ENCODE results near the gene HMMR.
"Not testable (repeated sequence)": the region's sequence is repeated elsewhere in the genome, so short reads cannot be mapped to it uniquely, and the experiment has no call there.

HMMR gene

DNA sequence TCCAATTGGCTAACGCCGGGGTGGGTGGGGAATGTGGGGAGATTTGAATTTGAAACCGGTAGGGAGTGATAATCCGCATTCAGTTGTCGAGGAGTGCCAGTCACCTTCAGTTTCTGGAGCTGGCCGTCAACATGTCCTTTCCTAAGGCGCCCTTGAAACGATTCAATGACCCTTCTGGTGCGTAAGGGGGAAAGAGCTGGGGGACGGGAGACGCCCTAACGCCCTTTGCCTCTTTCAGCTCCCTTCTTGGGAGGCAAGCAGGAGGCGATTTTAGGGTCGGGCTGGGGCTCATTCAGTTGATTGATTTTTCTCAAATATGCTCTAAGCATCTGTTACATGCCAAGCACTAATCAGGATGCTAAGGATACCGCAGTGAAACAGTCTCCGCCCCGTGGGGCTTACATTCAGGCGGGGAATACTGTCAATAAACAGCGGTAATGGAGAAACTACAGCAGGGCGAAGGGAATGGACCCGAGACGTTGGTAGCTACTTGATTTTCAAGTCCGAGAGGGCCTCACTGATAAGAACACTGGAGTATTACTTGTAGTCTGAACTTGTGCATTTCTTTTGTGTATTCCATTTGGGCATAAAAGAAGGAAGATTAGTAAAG is at the start of gene HMMR:
HMMR (plus strand) TSS at position 71 of the 610 bp plus-strand sequence; CDS start at position 132, 61 bp downstream.
- DNase-seq = peak; percentile 5

DNA sequence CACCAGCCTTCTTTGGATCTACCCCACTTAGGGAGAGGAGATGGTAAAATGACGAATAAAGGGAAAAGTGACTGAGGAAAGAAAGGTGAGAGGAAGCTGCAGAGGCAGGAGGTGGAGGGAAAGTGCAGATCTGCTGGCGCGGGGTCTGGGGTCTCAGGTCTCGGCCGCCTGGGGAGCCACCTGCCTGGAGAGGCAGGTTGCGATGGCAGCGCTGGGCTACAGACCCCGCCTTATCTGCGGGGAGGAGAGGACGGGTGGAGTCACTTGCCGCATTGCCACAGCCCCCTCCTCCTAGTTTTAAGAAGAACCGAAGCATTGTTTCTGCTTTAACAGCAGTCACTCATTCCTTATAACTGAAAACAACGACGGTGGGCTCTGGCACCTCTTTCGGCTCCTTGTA is 44.8 kb upstream of the HMMR start:
- not testable (repeated sequence) for DNase-seq

DNA sequence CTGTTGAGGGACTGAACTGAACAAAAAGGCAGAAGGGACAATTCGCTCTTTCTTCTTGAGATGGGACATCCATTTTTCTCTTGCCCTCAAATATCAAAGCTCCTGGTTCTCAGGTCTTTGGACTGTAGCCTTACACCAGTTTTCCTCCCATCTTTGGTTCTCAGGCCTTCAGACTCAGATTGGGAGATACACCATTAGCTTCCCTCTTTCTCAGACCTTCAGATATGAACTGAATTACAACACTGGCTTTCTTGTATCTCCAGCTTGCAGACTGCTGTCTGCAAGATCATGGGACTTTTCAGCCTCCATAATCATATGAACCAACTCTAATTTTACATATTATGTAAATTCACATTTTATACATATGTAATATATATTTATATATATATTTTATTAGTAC is 35.6 kb upstream of the HMMR start:
- DNase-seq = no peak

DNA sequence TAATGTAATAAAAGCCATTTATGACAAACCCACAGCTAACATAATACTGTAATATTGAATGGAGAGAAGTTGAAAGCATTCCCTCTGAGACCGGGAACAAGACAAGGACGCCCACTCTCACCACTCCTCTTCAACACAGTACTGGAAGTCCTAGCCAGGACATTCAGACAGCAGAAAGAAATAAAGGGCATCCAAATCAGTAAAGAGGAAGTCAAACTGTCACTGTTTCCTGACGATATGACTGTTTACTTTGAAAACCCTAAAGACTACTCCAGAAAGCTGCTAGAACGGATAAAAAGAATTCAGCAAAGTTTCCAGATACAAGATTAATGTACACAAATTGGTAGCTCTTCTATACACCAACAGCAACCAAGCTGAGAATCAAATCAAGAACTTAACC is 34.3 kb upstream of the HMMR start:
- DNase-seq = peak; percentile 48

DNA sequence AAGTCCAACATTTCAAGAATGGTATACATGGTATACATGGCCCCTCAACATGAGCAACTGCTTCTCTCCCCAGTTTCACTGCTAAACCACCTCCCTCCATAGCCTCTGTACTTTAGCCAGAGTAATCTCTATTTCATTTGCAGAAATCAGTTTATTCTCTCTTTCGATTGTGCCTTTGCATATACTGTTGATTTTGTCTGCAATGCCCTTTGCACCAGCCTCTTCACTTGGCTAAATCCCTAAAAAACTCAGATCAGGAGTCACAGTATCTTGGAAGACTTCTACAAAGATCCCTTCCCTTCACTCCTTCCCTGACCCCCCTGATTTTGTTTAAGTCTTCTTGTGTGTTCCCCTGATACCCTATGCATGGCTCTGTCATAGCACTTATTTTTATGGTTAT is 27.9 kb upstream of the HMMR start:
- DNase-seq = no peak

DNA sequence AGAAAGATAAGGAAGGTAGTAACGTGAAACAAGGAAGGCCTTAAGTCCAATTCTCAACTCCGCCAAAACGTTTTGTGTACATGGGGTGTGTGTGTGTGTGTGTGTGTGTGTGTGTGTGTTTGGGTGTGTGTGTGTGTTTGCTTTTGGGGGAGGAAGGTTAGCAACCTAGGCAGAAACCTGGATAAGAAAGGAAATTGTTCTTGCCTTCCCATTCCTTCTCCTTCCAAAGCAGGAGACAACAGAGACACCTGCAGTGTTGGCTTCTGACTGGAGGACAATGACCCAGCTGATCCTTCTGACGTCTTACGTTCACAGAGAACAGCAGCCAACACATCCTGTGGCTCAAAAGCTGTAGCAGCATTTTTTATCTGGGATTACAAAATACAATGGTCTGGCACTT is 27.2 kb upstream of the HMMR start:
- no peak for DNase-seq

GRCh38 chr5:163434401-163434866 is 26.0 kb upstream of the HMMR start:
- DNase-seq = peak; percentile 6

DNA sequence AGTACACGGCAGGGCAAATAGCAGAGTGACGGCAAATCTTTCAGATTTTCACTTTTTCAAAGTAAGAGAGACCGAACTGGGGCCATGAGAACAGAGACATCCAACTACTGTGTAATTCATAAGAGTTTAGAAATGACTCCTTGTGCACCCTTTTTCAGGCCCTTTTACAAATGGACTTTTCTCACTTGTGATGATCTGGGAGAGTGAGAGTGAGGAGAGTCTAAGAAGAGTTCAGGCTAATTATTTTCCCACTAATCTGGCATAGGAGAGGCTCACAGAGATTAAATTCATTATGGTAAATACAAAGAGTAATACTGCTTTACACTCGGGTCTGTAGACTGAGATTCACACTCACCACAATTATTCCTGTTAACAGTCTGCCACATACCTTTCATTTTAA is 23.9 kb upstream of the HMMR start:
- DNase-seq = no peak

DNA sequence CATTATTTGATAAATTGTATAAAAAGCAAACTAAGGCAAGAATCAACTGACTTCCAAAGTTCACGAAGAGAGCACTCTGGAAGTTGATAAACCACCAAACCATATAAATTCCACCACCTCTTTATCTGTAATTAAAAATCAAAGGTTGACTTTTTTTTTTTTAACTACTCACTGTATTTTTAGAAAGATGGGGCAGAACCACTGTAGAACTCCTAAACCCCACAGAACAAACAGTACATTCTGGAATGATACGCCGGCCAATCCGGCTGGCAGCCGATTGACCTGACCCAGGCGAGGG is 23.5 kb upstream of the HMMR start:
- DNase-seq = no peak

GRCh38 chr5:163437309-163438182 is 22.9 kb upstream of the HMMR start, which contains the start of gene CCNG1:
CCNG1 (plus strand) TSS chr5:163437595; CDS start chr5:163439257, 1,662 bp downstream.
- peak; percentile 97 for DNase-seq

DNA sequence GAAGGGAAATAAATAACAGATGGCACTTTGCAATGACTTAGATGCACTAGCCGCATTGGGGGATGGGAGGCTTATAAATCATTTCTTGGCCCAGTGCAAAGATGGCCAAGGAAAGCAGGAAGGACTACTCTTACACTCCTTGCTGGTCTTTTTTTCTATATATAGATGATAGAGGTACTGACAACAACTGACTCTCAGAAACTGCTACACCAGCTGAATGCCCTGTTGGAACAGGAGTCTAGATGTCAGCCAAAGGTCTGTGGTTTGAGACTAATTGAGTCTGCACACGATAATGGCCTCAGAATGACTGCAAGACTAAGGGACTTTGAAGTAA is 21.4 kb upstream of the HMMR start:
- no peak for DNase-seq

DNA sequence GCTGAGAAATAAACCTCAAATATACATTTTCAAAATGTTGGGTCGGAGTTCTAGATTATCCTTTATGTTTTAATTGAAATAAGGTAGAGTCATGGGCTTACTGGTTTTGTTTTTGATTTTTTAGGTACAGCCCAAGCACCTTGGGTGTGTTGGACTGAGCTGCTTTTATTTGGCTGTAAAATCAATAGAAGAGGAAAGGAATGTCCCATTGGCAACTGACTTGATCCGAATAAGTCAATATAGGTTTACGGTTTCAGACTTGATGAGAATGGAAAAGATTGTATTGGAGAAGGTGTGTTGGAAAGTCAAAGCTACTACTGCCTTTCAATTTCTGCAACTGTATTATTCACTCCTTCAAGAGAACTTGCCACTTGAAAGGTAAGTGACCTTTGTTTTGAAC is 19.5 kb upstream of the HMMR start:
- DNase-seq = no peak

- DNase-seq = no peak
These were observed 15.9 kb upstream of the HMMR start for GRCh38 chr5:163444526-163444925.

DNA sequence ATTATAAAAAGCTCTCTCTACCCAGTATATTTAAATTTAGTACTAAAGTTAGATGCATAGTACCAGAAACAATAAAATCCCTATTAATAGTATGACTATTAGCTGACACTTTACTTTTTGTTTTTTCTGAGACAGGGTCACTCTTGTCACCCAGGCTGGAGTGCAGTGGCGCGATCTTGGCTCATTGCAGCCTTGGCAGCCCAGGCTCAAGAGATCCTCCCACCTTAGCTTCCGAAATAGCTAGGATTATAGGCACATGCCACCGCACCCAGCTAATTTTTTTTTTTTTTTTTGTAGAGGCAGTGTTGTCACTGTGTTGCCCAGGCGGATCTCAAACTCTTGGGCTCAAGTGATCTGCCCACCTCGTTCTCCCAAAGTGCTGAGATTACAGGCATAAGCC is 15.1 kb upstream of the HMMR start:
- no peak for DNase-seq

DNA sequence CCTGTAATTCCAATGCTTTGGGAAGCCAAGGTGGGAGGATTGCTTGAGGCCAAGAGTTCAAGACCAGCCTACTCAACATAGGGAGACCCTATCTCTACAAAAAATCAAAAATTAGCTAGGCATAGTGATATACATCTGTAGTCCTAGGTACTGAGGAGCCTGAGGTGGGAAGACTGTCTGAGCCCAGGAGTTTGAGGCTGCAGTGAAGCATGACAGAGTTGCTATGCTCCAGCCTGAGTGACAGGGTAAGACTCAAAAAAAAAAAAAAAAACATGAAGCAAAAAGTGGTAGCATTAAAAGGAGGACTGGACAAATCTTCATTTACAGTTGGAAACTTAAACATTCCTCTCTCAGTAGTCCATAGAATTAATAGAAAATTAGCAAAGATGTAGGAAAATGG is 13.2 kb upstream of the HMMR start:
- DNase-seq = no peak

- no peak for DNase-seq
These were observed 12.6 kb upstream of the HMMR start for GRCh38 chr5:163447875-163448274.

GRCh38 chr5:163448491-163448890 is 11.9 kb upstream of the HMMR start:
- no peak for DNase-seq

DNA sequence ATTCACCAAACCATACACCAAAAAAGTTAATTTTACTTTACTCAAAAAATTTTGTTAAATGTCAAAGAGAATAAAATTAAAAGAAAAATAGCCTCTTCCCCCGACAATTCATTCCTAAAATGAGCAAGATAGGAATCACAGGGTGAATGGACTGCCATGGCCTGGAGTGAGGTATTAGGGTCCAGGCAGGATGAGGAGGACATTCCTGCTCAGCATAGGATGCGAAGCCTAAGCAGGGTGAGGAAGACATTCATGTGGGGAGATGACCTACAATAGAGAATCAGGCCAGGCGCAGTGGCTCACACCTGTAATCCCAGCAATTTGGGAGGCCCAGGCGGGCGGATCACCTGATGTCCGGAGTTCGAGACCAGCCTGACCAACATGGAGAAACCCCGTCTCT is 8.9 kb upstream of the HMMR start:
- no peak for DNase-seq

GRCh38 chr5:163453705-163454104 is 6.7 kb upstream of the HMMR start:
- DNase-seq = no peak

- DNase-seq = not testable (repeated sequence)
These were observed 5.0 kb upstream of the HMMR start for GRCh38 chr5:163455406-163455805.

- no peak for DNase-seq
These were observed 4.3 kb upstream of the HMMR start for GRCh38 chr5:163456029-163456589.

DNA sequence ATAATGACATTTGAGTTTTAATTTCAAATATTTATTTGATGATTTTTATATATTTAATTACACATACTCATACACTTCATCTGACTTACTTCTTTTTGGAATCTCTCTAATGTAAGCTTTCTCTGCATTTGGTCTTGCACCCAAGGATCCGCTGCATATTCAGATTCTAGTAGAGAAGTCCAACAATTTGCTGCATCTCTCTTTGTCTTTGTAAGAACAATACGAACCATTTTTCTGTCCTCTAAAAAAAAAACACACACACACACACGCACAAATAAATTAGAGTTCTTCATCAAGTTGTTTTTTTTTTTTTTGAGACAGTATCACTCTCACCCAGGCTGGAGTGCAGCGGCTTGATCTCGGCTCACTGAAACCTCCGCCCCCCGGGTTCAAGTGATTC is 3.6 kb upstream of the HMMR start:
- no peak for DNase-seq

DNA sequence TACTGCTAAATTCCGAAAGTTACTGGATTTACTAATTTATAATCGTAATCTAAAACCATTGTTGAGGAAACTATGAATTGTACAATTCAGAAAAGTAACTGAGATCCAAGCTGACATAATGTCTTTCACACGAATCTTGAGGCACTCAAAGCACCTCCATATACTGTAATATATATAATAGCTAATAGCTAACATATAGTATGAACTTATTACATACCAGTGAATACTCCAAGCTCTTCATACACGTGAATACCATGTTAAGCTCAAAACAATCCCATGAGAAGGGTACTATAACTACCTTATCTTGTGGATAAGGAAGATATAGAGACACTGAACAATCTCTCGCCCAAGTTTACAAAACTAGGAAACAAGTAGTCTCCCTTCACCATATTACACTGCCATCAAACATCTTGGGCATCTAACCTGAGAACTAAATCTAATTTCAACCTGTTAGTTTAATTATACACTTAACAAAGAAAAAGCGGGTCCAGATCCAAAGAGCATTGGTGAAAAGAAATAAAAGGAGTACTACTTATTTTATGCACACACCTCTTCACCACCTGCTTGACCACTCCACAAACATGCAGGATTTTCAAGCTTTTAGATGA is 1.6 kb upstream of the HMMR start:
- peak; percentile 1 for DNase-seq

GRCh38 chr5:163459462-163459818 is 992 bp upstream of the HMMR start:
- no peak for DNase-seq

Data from suppressor macrophage treated with lipopolysaccharide for 4 hours (primary cell).